Hematopoietic multipotent progenitor cell treated with erythropoietin and hydrocortisone succinate and interleukin-3 and kit ligand, for 15 days (in vitro differentiated cells): ENCODE results near the gene MBD3L1.

Experiments
- DNase-seq: peaks from one replicate; pipeline ENCODE4 v3.0.0-alpha.2; 2015; ENCODE audit warnings: low spot score

Gene MBD3L1

GRCh38 chr19:8832132-8833021, at the start of gene MBD3L1, which contains the start of gene ZNF558:
Gene MBD3L1 (plus strand): TSS chr19:8832377. CDS start chr19:8842679, 10,302 bp downstream.
Gene ZNF558 (minus strand): TSS chr19:8832304. CDS start chr19:8822659, 9,645 bp downstream.
- DNase-seq: peak; percentile 98

- no peak for DNase-seq
Measured at GRCh38 chr19:8794823-8795222, 37.4 kb upstream of the MBD3L1 start.

GRCh38 chr19:8806661-8807060, 25.5 kb upstream of the MBD3L1 start:
- no peak for DNase-seq

- no peak for DNase-seq
Measured at GRCh38 chr19:8811315-8812172, 20.6 kb upstream of the MBD3L1 start.

GRCh38 chr19:8814176-8814575, 18.0 kb upstream of the MBD3L1 start:
- DNase-seq: no peak

GRCh38 chr19:8815780-8816179, 16.4 kb upstream of the MBD3L1 start:
- no peak for DNase-seq

GRCh38 chr19:8820234-8820633, 11.9 kb upstream of the MBD3L1 start:
- no peak for DNase-seq

- no peak for DNase-seq
Measured at GRCh38 chr19:8821748-8822241, 10.4 kb upstream of the MBD3L1 start.

GRCh38 chr19:8826371-8826770, 5.8 kb upstream of the MBD3L1 start:
- no peak for DNase-seq

- DNase-seq: no peak
Measured at GRCh38 chr19:8827277-8827676, 4.9 kb upstream of the MBD3L1 start.

GRCh38 chr19:8831373-8831772, 804 bp upstream of the MBD3L1 start:
- DNase-seq: no peak

GRCh38 chr19:8831832-8832131, 395 bp upstream of the MBD3L1 start:
- no peak for DNase-seq

GRCh38 chr19:8835446-8835845, 3.3 kb downstream of the MBD3L1 start:
- no peak for DNase-seq

GRCh38 chr19:8835877-8836276, 3.7 kb downstream of the MBD3L1 start:
- DNase-seq: no peak

GRCh38 chr19:8840708-8841107, 8.5 kb downstream of the MBD3L1 start:
- DNase-seq: no peak

GRCh38 chr19:8846819-8847218, 14.6 kb downstream of the MBD3L1 start:
- DNase-seq: no peak

- no peak for DNase-seq
Measured at GRCh38 chr19:8849232-8849631, 17.1 kb downstream of the MBD3L1 start.

GRCh38 chr19:8850488-8850887, 18.3 kb downstream of the MBD3L1 start:
- no peak for DNase-seq

- DNase-seq: no peak
Measured at GRCh38 chr19:8858260-8858659, 26.1 kb downstream of the MBD3L1 start.

GRCh38 chr19:8866344-8866743, 34.2 kb downstream of the MBD3L1 start:
- no peak for DNase-seq

GRCh38 chr19:8877854-8878705, 45.9 kb downstream of the MBD3L1 start:
- no peak for DNase-seq
